Measurements from ENCODE around the gene NUP205.

NUP205 gene

GRCh38 chr7:135662123-135662372, 104.3 kb downstream of the NUP205 start:
- TF ChIP-seq GATA2 (IDR thresholded peaks at IDR 0.05; ENCODE audit: low read depth, low read length) (no peak), GATA3 (IDR thresholded peaks at IDR 0.05; ENCODE audit: low read depth, low read length) (no peak)

- TF ChIP-seq GATA2 (IDR thresholded peaks at IDR 0.05; ENCODE audit: low read depth, low read length) (no peak), GATA3 (IDR thresholded peaks at IDR 0.05; ENCODE audit: low read depth, low read length) (no peak)
Measured at GRCh38 chr7:135662373-135663114, 104.8 kb downstream of the NUP205 start, which contains the start of gene STMP1. TSS of gene STMP1 (plus strand) at chr7:135662514.

- TF ChIP-seq GATA3 (IDR thresholded peaks at IDR 0.05; ENCODE audit: low read depth, low read length) (no peak), GATA2 (IDR thresholded peaks at IDR 0.05; ENCODE audit: low read depth, low read length) (no peak)
Measured at GRCh38 chr7:135664046-135664589, 106.4 kb downstream of the NUP205 start.

GRCh38 chr7:135665042-135665441, 107.3 kb downstream of the NUP205 start:
- no peak for TF ChIP-seq GATA2 (IDR thresholded peaks at IDR 0.05; ENCODE audit: low read depth, low read length)
- TF ChIP-seq GATA3 (IDR thresholded peaks at IDR 0.05; ENCODE audit: low read depth, low read length): no peak

GRCh38 chr7:135666156-135666555, 108.4 kb downstream of the NUP205 start:
- TF ChIP-seq GATA3 (IDR thresholded peaks at IDR 0.05; ENCODE audit: low read depth, low read length): no peak
- no peak for TF ChIP-seq GATA2 (IDR thresholded peaks at IDR 0.05; ENCODE audit: low read depth, low read length)

GRCh38 chr7:135666846-135667245, 109.1 kb downstream of the NUP205 start:
- TF ChIP-seq GATA2 (IDR thresholded peaks at IDR 0.05; ENCODE audit: low read depth, low read length) (no peak), GATA3 (IDR thresholded peaks at IDR 0.05; ENCODE audit: low read depth, low read length) (no peak)

GRCh38 chr7:135669774-135670173, 112.1 kb downstream of the NUP205 start:
- no peak for TF ChIP-seq GATA3 (IDR thresholded peaks at IDR 0.05; ENCODE audit: low read depth, low read length)
- no peak for TF ChIP-seq GATA2 (IDR thresholded peaks at IDR 0.05; ENCODE audit: low read depth, low read length)

- TF ChIP-seq GATA3 (IDR thresholded peaks at IDR 0.05; ENCODE audit: low read depth, low read length) (no peak), GATA2 (IDR thresholded peaks at IDR 0.05; ENCODE audit: low read depth, low read length) (no peak)
Measured at GRCh38 chr7:135670179-135670578, 112.5 kb downstream of the NUP205 start.

GRCh38 chr7:135672560-135673359, 115.0 kb downstream of the NUP205 start:
- TF ChIP-seq GATA3 (IDR thresholded peaks at IDR 0.05; ENCODE audit: low read depth, low read length) (no peak), GATA2 (IDR thresholded peaks at IDR 0.05; ENCODE audit: low read depth, low read length) (no peak)

GRCh38 chr7:135673360-135673706, 115.6 kb downstream of the NUP205 start:
- no peak for TF ChIP-seq GATA3 (IDR thresholded peaks at IDR 0.05; ENCODE audit: low read depth, low read length)
- no peak for TF ChIP-seq GATA2 (IDR thresholded peaks at IDR 0.05; ENCODE audit: low read depth, low read length)

GRCh38 chr7:135678612-135679575, 121.2 kb downstream of the NUP205 start:
- TF ChIP-seq GATA3 (IDR thresholded peaks at IDR 0.05; ENCODE audit: low read depth, low read length) (no peak), GATA2 (IDR thresholded peaks at IDR 0.05; ENCODE audit: low read depth, low read length) (no peak)

GRCh38 chr7:135681762-135682161, 124.0 kb downstream of the NUP205 start:
- no peak for TF ChIP-seq GATA3 (IDR thresholded peaks at IDR 0.05; ENCODE audit: low read depth, low read length)
- TF ChIP-seq GATA2 (IDR thresholded peaks at IDR 0.05; ENCODE audit: low read depth, low read length): no peak

GRCh38 chr7:135682191-135682590, 124.5 kb downstream of the NUP205 start:
- TF ChIP-seq GATA3 (IDR thresholded peaks at IDR 0.05; ENCODE audit: low read depth, low read length): no peak
- TF ChIP-seq GATA2 (IDR thresholded peaks at IDR 0.05; ENCODE audit: low read depth, low read length): no peak

- TF ChIP-seq GATA2 (IDR thresholded peaks at IDR 0.05; ENCODE audit: low read depth, low read length): no peak
- TF ChIP-seq GATA3 (IDR thresholded peaks at IDR 0.05; ENCODE audit: low read depth, low read length): no peak
Measured at GRCh38 chr7:135683609-135684008, 125.9 kb downstream of the NUP205 start.
